HuH-7 (cell line): ENCODE results near the gene DOK7.
A peak's percentile ranks its signal among the peaks of the same experiment; 100 is the strongest.
"Not testable (repeated sequence)": the region's sequence is repeated elsewhere in the genome, so short reads cannot be mapped to it uniquely, and the experiment has no call there.

ENCODE experiments used
- DNase-seq: peaks from one replicate; pipeline ENCODE4 v3.0.0; 2011; ENCODE audit warnings: low spot score

The DOK7 gene

DNA sequence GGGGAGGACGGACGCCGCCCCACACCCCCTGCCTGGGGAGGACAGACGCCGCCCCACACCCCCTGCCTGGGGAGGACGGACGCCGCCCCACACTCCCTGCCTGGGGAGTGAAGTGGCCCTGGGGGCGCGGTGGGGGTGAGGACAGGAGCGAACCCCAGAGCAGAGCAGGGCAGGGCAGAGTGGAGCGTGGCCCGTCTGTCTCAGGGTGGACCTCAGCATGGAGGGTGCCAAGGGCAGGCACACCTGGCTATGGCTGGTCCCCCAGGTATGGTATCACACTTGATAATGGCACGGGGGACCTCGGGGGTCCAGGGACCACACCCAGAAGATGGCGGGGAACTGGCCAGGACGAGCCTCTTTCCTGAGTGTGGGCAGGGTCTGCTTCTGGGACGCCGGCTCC, 59.5 kb downstream of the DOK7 start:
- DNase-seq, result no peak

DNA sequence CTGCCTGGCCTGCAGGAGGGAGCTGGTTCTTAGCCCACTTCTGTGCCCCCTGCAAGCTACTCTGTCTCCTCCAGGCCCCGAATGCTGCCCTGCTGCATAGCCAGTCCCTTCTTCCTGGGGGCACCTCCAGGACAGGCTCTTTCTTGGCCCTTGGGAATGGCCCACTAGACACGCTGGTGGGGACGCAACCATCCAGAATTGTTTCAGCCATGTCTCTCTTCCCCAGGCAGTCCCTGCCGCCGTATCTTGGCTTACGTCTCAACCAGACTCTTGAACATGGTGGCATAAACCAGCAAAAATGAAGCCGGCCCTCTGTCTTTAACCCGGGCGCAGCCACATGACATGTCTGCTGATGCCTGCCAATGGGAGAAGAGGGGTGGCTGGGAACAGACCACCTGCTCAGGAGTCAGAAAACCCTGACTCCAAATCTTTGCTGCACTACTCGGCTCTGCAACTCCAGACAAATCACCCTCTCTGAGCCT, 60.1 kb downstream of the DOK7 start:
- DNase-seq, result no peak

DNA sequence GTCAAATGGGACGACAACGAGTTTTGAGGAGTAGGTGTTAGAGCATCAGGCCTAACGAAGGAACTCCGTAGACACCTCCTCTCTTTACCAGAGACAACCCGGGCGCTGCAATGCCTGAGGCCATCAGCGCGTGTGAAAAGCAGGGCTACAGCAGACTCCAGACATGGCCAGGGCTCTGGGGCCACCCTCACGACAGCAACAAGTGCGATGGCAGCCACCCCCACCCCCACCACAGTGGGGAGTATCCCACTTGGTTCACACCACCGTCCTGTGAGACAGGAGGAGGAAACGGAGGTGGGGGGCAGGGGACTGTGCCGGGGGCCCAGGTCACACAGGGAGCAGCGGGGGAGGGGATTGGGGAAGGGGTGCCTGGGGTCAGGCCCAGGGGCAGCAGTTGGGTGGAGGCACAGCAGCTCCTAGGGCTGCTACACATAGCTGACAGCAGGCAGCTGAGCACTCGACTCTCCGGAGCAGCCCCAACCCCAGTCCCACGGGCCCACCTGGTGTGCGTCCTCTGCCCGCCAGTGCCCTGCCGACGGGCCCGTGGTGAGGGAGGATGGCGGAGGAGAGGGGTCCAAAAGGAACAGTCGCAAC, 60.6 kb downstream of the DOK7 start:
- no peak for DNase-seq

DNA sequence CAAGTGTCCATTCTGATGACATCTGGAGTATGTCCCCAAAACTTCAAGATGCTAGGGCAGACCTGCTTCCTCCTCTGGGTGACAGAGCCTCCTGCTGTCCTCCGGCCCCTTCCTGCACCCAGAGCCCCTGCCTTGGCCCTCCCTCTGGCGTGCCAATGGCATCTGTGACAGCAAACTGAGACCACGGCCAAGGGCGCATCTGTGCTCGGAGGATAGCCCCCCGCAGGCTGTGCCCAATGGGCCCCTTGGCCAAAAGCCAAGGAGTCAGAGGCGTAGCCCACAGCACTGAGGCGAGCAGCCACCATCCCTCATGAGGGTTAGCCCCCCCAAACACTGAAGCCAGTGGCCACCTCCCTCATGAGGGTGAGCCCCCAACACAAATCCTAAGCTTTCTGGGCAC, 61.2 kb downstream of the DOK7 start:
- no peak for DNase-seq

DNA sequence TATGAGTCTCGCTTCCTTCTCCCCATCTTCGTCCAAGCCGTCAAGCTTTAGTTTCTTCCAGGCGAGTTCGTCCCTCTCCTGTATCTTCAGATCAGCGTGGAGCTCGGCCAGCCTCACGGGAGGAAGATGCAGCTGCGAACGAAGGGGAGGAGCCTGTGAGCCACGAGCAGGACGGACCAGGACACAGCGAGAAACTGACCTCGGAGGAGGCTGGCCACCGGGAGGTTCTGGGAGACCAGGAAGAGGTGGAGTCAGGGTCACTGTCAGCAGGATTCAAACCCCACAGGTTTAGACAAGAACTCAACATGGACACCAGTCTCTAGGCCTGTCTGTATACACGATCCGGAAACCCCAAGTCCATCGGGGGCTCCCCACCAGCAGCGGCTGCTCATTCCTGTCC, 61.8 kb downstream of the DOK7 start:
- no peak for DNase-seq

DNA sequence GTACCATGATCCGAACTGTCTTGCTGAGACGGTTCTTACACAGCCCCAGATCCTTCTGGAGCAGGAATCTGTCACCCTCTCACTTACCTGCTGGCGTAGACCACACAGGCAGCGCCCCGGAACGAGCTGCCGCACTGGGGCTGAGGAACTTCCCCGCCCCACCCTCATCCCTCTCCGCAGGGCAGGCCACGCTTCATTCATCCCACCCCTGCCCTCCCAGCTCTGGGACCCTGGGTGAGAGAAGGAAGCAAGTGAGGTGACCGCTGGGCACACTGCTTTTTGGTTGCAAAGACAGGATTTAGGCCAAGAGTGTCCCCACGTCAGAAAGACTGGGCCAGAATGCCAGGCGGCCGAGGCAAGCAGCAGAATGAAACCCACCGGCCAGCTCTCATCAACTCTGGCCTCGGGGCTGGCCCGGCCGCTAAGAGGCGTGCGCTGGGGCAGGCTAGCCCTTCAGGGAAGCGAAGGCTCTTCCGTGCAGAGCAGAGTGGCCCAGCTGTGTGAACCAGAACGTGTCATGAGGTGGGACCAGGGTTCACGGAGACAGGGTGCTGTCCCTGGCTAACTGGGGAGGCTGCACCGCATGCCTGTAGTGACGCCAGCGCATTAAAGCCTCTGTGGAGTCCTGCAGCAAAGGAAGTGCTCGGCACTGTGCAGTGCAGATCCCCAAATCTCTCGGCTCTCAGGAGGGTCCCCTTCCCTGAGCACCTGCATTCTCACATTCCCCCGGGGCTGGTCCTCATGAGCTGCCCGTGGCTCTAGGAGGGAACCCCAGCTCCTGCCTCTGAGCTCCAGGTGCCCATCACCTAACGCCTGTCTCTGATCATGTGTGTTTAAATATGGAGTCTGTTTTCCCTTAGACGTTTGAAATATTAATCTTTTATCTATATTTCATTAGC, 62.7 kb downstream of the DOK7 start:
- DNase-seq, result no peak

DNA sequence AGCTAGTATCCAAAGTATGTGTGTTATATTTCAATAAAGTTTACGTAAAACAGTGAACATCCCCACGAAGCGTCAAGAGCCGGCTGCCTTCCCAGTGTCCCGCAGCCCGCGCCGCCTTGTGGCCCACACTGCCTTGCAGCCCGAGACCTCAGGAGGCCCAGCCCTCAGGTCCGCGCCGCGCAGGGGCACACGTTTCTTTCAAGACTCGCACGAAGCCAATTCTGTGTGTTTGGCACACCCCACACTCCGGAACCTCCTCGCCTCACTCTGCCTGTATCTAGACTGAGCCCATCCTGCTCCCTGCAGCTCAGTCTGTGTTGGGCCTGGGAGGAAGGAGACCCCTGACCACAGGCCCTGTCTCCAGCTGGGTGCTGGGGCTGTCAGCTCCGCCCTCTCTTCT, 63.4 kb downstream of the DOK7 start:
- DNase-seq, result no peak

DNA sequence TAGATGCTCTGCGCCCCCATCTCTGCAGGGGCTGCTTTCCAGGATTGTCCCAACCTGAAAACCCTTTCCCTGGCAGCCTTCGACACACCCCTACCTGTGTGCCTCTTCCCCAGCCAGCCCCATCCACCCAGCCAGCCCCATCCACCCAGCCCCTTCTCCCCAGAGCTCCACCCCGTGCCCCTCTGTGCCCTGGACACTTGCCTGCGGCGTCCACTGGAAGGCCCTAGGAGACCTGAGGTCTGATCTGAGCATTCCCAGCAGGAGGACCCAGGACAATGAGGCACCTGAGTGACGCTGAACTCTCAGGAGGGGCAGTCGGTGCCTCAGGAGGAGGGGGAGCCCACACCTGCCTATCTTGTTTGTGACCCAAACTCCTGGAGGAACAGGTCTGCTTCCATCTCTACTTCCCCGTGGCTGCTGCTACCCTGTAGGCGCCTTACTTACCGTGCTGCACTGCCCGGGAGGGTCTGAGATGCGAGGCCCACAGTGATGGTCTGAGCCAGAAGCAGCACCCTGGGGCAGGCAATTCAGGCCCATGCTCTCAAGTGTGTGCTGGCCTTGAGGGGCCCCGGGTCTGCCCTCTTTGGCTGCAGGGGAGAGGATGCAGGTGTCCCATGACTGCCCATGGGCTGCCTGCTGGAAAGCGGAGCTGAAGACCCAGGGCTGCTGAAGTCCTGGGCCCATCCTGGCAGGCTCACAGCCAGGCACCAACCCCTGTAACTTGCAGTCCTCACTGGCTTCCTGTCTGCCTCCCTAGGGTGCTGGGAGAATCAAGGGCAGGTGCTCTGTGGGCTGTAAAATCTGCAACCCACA, 64.2 kb downstream of the DOK7 start:
- DNase-seq, result no peak

DNA sequence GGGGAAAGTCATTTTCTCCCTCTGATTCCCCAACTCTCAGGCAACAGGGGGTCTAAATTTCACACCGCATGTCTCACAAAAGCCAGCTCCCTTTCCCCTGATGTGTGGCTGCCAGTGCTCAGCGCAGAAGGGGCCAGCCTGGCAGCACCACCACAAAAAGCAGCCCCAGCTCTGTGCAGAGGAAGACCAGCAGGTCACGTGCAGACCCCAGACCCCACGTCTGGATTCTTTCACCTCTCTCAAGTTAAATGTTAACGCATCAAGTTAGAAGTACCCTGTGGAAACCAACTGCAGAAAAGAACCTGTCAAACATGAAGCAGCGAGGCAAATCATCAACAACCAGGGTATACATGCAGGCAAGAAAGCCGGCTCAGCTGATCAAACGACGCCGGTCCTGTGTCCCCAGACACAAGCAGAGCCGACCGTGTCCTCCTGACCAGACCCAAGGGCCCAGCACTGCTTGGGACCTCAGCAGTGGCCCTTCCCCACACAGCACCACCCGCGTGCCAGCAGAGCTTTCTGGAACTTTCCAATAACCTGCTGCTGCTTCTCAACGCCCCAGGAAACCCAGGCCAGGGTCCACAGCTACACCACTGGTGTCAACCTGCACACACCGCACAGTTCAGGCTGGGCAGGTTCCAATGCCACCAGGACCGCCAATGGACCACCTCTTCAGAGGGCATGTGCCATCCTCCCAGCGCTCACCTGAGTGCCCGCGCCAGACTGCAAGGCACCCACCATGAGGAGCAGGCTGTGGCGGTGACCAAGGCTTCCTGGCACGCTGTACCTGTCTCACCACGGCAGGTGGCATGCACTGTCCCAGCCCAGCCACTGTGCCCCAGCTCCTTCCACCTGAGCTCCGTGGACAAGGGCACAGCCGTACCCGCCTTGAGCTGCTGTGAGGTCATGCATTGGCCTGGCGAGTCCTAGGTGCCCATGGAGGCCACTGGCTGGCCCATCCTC, 65.1 kb downstream of the DOK7 start:
- no peak for DNase-seq

DNA sequence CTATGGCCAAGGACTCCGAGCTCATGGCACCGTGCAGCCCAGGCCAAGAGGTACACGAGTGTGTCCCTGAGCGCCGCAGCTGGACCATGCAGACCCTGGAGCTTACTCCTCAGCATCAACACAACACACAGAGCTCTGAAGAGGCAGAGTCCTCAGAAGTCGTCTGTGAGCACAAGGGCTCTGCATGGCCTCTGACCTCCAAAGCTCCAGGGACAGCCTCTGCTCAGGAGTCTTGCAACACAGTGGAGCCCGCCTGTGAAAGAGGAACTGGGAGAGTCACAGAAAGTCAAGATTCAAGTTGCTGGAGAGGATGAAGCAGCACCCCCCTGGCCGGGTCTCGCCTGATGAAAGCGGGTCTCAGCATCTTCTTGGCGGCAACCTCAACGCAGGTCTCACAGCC, 66.3 kb downstream of the DOK7 start:
- peak; percentile 44 for DNase-seq

DNA sequence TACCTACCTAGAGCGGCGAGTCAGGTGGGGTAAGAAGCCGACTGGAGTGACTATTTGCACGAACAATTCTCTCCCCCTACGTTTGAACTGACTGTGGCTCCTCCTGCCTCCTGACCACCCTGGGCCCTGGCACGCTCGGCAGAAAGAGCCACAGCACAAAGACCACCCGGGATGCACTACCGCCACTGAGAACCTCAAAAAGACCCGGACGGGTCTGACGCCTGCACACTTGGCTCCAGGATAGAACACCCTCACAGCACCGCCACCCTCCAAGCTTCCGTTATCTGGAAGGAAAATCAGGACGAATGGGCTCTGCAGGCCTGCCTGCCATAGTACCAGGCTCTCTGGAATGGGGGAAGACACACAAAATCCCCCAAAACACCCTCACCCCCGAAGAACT, 66.9 kb downstream of the DOK7 start:
- no peak for DNase-seq

DNA sequence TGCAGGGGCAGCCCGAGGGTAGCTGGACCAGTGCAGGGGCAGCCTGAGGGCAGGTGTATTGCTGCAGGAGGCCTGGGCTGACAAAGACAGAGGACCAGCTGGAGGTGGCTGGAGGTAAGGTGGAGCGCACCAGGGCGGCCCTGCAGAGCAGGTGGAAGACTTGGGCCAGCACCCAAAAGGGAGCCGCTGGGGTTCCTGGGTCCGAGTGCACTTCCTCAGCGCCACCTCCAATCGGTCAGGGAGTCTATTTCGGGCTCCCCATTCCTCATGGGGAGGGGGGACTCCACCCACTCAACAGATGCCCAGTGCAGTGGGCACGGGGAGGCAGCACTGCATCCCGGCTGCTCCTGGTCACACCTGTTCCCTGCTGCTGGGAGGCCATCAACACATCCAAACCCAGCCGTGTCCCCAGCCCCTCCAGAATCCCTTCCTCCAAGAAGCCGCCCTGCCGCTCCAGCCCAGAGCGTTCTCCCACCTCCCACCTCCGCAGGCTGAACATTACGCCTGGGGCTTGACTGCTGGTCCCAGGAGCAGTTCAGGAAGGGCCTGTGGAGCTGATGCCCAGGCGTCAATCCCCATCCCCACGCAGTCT, 67.7 kb downstream of the DOK7 start:
- DNase-seq, result no peak

DNA sequence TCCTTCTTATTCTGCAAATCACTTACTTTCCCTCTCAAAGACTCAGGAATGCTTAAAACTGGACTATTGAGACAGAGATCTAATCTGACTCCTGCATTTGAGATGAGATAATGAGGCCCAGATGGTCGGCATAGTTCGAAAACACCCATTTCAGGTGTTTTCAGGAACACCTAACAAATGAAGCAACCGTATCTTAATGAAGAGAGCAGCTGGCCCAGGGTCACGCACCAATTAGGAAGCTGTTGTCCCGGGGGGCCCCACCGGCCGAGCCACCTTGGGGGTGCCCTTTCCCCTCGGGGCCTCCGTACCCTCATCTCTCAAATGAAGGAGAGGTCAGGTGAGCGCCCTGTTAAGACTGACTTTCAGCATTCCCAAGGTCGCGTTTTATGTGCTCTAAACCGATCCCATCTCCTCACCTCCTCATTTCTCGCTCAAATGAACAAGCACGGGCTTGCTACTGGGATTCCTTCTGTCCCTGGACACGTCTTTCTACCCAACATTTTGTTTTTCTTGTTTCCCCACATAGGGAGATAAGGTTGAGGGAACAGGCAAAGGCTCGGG, 68.3 kb downstream of the DOK7 start:
- DNase-seq, result no peak

DNA sequence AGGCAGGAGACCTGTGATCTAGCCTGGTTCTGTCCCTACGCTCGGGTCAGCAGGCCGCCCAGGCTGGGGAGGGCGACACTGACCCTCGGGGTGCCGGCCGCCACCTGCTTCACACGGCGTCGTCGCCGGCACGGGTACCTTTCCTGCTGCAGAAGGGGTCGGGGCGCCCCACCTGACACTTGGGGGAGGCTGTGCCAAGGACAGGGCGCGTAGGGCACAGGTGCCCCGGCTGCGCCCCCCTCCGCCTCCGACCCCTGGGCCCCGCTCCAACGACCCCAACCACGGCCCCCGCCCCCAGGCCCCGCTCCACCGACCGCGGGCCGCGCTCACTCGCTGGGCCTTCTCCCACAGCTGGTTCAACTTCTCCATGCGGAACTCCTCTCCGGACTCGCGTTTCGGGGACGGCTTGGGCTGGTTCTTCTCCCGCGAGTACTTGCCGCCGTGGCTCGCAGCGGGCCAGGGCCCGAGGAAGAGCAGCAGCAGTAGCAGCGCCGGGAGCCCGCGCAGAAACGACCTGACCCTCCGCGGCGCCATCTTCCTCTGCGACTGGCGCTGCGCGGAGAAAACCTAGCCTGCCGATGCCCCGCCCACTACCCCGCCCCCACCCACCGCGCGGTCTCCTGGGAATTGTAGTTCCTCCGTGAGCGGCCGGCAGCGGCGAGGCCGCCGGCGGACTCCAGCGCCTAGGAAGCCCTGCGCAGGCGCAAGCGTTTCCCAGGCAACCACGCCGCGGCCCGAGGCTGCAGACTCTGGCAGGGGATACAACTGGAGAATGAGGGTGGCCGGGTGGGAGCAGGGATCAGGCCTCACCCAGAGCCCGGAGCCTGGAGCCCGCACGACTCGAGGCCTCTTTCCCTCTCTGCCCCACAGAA, 69.0 kb downstream of the DOK7 start, which contains the start of gene LRPAP1:
TSS of gene LRPAP1 (minus strand) at position 544 of the 872 bp plus-strand sequence. CDS start at position 534, 10 bp downstream.
- peak; percentile 100 for DNase-seq

DNA sequence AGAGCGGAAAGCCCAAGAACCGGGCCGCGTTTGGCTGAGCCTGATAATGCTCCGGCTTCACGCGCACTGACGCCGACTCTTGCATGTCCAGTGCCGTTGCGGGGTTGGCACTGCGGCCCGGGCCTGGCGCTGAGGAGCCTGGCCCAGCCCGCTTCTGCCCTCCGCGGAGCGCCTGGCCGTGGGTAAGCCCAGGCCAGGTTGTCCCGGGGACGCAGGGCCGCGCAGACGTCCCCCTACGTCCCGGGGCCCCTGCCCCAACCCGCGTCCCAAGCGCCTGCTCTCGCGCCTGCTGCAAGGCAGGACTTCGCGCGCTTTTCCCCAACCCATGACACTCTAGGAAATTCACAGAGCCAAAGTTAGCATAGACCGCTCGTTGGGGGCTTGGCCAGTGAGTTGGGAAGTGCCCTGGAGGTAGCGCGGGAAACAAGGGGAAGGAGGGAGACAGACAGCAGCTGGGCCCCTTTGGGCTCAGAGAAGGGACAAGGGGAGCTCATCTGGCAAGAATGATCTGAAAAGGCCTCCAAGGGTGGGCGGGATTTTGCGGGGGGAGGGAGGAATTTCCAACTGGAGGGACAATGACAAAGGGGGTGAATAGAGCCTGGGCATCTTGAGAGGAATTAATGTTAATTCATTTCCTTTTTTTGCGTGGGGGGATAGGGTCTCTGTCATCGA, 69.8 kb downstream of the DOK7 start:
- DNase-seq, result no peak

DNA sequence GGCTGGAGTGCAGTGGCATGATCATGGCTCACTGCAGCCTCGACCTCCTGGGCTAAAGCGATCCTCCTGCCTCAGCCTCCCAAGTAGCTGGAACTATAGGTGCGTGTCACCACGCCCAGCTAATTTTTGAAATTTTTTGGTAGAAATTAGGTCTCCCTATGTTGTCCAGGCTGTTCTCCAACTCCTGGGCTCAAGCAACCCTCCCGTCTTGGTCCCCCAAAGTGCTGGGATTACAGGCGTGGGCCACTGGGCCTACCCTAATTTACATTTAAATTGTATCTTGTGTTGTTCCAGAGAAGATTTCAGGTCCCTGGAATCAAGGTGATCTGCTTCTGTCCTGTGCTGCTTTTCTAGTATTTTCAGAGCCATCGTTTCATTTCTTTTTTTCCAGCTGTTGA, 70.3 kb downstream of the DOK7 start:
- DNase-seq, result no peak

DNA sequence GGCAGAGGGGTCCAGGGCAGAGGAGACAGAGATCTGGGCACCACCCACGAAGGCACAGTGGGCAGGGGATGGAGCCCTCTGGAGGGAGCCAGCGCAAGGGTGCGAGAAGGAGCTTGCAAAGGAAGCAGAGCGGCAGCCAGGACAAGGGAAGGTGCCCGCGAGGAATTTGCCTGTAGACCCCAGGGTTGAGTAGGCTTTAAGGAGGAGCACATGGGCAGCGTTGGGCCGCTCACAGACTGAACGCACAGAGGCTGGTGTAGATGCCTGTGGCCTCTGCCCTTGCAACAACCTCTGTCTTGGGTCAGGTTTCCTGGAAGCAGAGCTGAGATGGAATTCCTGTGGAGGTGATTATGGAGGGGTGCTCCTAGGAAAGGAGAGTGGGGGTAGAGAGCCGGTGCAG, 72.7 kb downstream of the DOK7 start:
- DNase-seq, result not testable (repeated sequence)

DNA sequence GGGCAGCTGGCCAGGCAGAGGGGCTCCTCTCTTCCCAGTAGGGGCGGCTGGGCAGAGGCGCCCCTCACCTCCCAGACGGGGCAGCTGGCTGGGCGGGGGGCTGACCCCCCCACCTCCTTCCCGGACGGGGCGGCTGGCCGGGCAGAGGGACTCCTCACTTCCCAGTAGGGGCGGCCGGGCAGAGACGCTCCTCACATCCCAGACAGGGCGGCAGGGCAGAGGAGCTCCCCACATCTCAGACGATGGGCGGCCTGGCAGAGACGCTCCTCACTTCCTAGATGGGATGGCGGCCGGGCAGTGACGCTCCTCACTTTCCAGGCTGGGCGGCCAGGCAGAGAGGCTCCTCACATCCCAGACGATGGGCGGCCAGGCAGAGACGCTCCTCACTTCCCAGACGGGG, 75.8 kb downstream of the DOK7 start:
- DNase-seq, result not testable (repeated sequence)

DNA sequence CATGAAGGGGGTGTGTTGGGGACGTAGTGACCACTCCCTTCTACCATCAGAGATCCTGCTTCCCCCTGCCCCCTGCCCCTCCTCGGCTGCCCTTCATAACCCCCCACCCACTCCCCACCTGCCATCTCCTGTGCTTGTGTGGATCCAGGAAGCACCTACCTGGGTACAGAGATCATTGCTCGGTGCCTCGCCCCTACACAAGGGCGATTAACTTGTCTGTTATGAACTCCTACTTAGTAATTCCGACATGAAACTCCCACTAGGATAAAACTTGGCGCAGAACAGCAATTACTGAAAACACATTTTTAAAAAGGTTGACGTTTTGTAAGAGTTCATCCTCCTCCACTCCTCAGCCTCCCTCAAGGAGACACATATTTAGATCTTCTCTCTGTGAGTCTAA, 80.3 kb downstream of the DOK7 start:
- DNase-seq, result not testable (repeated sequence)
